Keratinocyte (primary cell): ENCODE results near the gene ABCA3. TPM values are rescaled to one million over a fixed set of nuclear protein-coding genes. Genes with fewer than 3 reads are reported as not detected.

ENCODE experiments used
- DNase-seq: peaks from one replicate; pipeline ENCODE4 v3.0.0-alpha.2; 2011; ENCODE audit warnings: low read depth, missing footprints, low spot score
- FAIRE-seq: peaks from 2 replicates; lab custom pipeline; 2011; peaks lifted over from hg19 to GRCh38; lab: Jason Lieb, UNC
- H2AFZ ChIP-seq: 2 replicates; pipeline ENCODE4 v1.6.0; 2012; ENCODE audit warnings: low read length, control low read depth, inconsistent platforms; ENCODE audit not compliant: control insufficient read depth
- H3K27ac ChIP-seq: 2 replicates; pipeline ENCODE4 v1.5.1; 2011; ENCODE audit warnings: low read length; ENCODE audit not compliant: control insufficient read depth, insufficient read depth
- H3K27me3 ChIP-seq: 3 replicates; pipeline ENCODE4 v1.6.0; 2011; ENCODE audit warnings: low read length; ENCODE audit not compliant: control insufficient read depth, insufficient read depth; ENCODE audit errors: extremely low read depth
- H3K36me3 ChIP-seq, 2 experiments: 2 replicates in 1 of 2; 3 replicates in 1 of 2; pipeline ENCODE4 v1.5.1; 2011; ENCODE audit warnings: low read length in 2 of 2, mild to moderate bottlenecking in 1 of 2; ENCODE audit not compliant: control insufficient read depth in 2 of 2, insufficient read depth in 2 of 2; ENCODE audit errors: extremely low read depth in 1 of 2
- H3K4me1 ChIP-seq: 3 replicates; pipeline ENCODE4 v1.5.1; 2011; ENCODE audit warnings: low read length; ENCODE audit not compliant: control insufficient read depth, insufficient read depth; ENCODE audit errors: extremely low read depth
- H3K4me2 ChIP-seq: 3 replicates; pipeline ENCODE4 v1.6.0; 2011; ENCODE audit warnings: low read depth, low read length; ENCODE audit not compliant: control insufficient read depth, insufficient read depth; ENCODE audit errors: extremely low read depth
- H3K4me3 ChIP-seq, 3 experiments: fragments of 200-600 bp in 1 of 3; sonication (generic) in 1 of 3; 2 replicates in 2 of 3; 3 replicates in 1 of 3; pipeline ENCODE4 v1.5.1; 2011 to 2016; ENCODE audit warnings: low read length in 3 of 3, mild to moderate bottlenecking in 3 of 3, control low read depth in 2 of 3, inconsistent platforms in 1 of 3, low read depth in 1 of 3, mixed read lengths in 1 of 3, mixed run types in 1 of 3, moderate library complexity in 1 of 3; ENCODE audit not compliant: control insufficient read depth in 2 of 3, insufficient read depth in 2 of 3; ENCODE audit errors: extremely low read depth in 1 of 3
- H3K79me2 ChIP-seq: 2 replicates; pipeline ENCODE4 v1.6.0; 2012; ENCODE audit warnings: low read length; ENCODE audit not compliant: control insufficient read depth, insufficient read depth
- H3K9ac ChIP-seq: 3 replicates; pipeline ENCODE4 v1.6.0; 2011; ENCODE audit warnings: low read length; ENCODE audit not compliant: control insufficient read depth, insufficient read depth; ENCODE audit errors: extremely low read depth
- H3K9me1 ChIP-seq: 3 replicates; pipeline ENCODE4 v1.6.0; 2011; ENCODE audit warnings: low read length; ENCODE audit not compliant: control insufficient read depth, insufficient read depth; ENCODE audit errors: extremely low read depth
- H3K9me3 ChIP-seq: 2 replicates; pipeline ENCODE4 v1.5.1; 2012; ENCODE audit warnings: low read depth, low read length; ENCODE audit not compliant: control insufficient read depth
- H4K20me1 ChIP-seq: 3 replicates; pipeline ENCODE4 v1.6.0; 2011; ENCODE audit warnings: low read length; ENCODE audit not compliant: control insufficient read depth, insufficient read depth; ENCODE audit errors: extremely low read depth
- EZH2 ChIP-seq: IDR thresholded peaks from one replicate; pipeline ENCODE4 v1.6.1; 2012; ENCODE audit warnings: inconsistent platforms, mild to moderate bottlenecking, low read length, moderate library complexity
- dilution Hi-C: fragments of 300-500 bp; cut with MboI; formaldehyde crosslinking; loops from one replicate; pipeline ENCODE4 v1.7.0; 2020; ENCODE audit warnings: low sequenced_read_pairs; ENCODE audit not compliant: extremely low pct_ligation_motif_present
- polyA plus RNA-seq, 5 experiments: library from polyadenylated mRNA; depleted of rRNA in 3 of 5; stranded (reverse) in 3 of 5; stranded (forward) in 1 of 5; unstranded in 1 of 5; fragments of >200 nt; gene quantifications; 1 replicate in 1 of 5; 2 replicates in 3 of 5; 3 replicates in 1 of 5; pipeline versions ENCODE4 v1.2.1 to v1.2.3, GENCODE V29; 2011 to 2012; ENCODE audit warnings: missing spikeins in 2 of 5, low read depth in 1 of 5, low replicate concordance in 1 of 5
- TF ChIP-seq, protein P1 (sequence below), 3 experiments: IDR thresholded peaks in 1 of 3; conservative IDR thresholded peaks in 1 of 3; optimal IDR thresholded peaks in 1 of 3; 2 replicates in 2 of 3; 3 replicates in 1 of 3; pipeline versions ENCODE3 to v1.5.1; 2011; ENCODE audit warnings: low read length in 3 of 3, mild to moderate bottlenecking in 3 of 3, moderate library complexity in 2 of 3, control low read depth in 1 of 3, inconsistent platforms in 1 of 3; ENCODE audit not compliant: insufficient read depth in 2 of 3; ENCODE audit errors: extremely low read depth in 1 of 3

Gene ABCA3
- polyA plus RNA-seq, 1 donor (not counting 4 experiments of a cell fraction or from before 2014, with no cell fraction given), result 0.08 TPM

DNA sequence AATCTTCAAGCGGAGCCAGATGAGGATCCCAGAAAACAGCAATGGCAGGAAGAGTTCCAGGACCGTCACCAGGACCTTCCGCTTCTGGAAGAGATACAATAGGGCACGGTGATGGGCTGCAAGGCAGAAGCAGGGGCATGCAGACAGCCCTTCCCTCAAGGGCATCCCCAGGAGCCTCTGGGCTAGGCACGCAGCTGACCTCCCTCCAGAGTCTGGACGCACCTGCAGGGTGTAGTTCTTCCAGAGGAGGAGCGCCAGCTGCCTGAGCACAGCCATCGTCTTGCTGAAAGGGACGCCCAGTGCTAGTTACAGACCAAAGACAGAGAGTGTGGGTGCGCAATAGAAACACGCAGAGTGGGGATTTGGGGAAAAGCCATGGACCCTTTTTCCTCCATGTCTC, 14.3 kb downstream of the ABCA3 start:
- FAIRE-seq (no peak), DNase-seq (no peak)
- Histone ChIP-seq H4K20me1 (no peaks in the 10 kb centered on the region), H3K9me1 (no peaks in the 10 kb centered on the region), H3K36me3 (no peaks in the 10 kb centered on the region), H3K4me3 (no peak overlapping the region), H3K4me1 (no peaks in the 10 kb centered on the region), H3K79me2 (no peaks in the 10 kb centered on the region), H3K27ac (no peak overlapping the region), H3K27me3 (peaks cover 16% of the 10 kb centered on the region), H2AFZ (no peak overlapping the region), H3K9ac (no peak overlapping the region), H3K9me3 (no peaks in the 10 kb centered on the region), H3K4me2 (no peak overlapping the region)
- no peak for TF ChIP-seq EZH2
- TF ChIP-seq, protein P1, sequence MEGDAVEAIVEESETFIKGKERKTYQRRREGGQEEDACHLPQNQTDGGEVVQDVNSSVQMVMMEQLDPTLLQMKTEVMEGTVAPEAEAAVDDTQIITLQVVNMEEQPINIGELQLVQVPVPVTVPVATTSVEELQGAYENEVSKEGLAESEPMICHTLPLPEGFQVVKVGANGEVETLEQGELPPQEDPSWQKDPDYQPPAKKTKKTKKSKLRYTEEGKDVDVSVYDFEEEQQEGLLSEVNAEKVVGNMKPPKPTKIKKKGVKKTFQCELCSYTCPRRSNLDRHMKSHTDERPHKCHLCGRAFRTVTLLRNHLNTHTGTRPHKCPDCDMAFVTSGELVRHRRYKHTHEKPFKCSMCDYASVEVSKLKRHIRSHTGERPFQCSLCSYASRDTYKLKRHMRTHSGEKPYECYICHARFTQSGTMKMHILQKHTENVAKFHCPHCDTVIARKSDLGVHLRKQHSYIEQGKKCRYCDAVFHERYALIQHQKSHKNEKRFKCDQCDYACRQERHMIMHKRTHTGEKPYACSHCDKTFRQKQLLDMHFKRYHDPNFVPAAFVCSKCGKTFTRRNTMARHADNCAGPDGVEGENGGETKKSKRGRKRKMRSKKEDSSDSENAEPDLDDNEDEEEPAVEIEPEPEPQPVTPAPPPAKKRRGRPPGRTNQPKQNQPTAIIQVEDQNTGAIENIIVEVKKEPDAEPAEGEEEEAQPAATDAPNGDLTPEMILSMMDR (optimal IDR thresholded peaks at IDR 0.05 in 1 of 3, IDR thresholded peaks at IDR 0.05 in 1 of 3, conservative IDR thresholded peaks at IDR 0.05 in 1 of 3; ENCODE audit: extremely low read depth in 1 of 3, insufficient read depth in 2 of 3, low read length in 3 of 3), result no peak
- dilution Hi-C loops, result no loop called here

DNA sequence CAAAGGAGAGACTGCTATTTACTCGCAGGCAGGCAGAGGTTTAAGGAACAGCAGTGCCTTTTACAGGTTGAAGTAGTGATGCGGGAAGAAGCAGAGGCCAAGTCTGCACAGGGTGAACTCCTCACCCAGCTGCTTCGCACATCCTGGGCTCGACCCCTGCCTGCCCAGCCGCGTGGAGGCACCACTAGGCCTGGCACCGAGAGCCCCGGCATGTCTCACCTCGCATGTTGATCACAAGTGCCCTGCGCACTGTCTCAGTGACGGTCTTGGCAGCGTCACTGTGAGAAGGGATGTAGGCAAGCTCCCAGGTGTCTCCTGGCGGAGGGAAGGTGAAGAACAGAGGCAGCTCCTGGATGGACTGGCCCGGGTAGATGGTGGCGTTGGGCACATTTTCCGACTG, 14.7 kb downstream of the ABCA3 start:
- H3K4me3 ChIP-seq, result no peak overlapping the region
- no peaks in the 10 kb centered on the region for H3K9me3 ChIP-seq
- peaks cover 20% of the 10 kb centered on the region for H3K27me3 ChIP-seq
- no peaks in the 10 kb centered on the region for H3K9me1 ChIP-seq
- H3K79me2 ChIP-seq, result no peaks in the 10 kb centered on the region
- no peak overlapping the region for H3K9ac ChIP-seq
- H3K36me3 ChIP-seq, result no peaks in the 10 kb centered on the region
- TF ChIP-seq, protein P1 (optimal IDR thresholded peaks at IDR 0.05 in 1 of 3, IDR thresholded peaks at IDR 0.05 in 1 of 3, conservative IDR thresholded peaks at IDR 0.05 in 1 of 3; ENCODE audit: extremely low read depth in 1 of 3, insufficient read depth in 2 of 3, low read length in 3 of 3), result no peak
- no peak for TF ChIP-seq EZH2
- no peaks in the 10 kb centered on the region for H4K20me1 ChIP-seq
- no peaks in the 10 kb centered on the region for H3K4me1 ChIP-seq
- FAIRE-seq, result no peak
- dilution Hi-C loops, result no loop called here
- no peak overlapping the region for H2AFZ ChIP-seq
- no peak for DNase-seq
- no peak overlapping the region for H3K4me2 ChIP-seq
- no peak overlapping the region for H3K27ac ChIP-seq
